ENCODE data around the gene IGFBP6.
"Not testable (repeated sequence)": the region's sequence is repeated elsewhere in the genome, so short reads cannot be mapped to it uniquely, and the experiment has no call there.

The IGFBP6 gene

GRCh38 chr12:53098354-53098981, 1.0 kb downstream of the IGFBP6 start:
- DNase-seq: no peak

- DNase-seq: peak; percentile 84
These were observed 1.8 kb downstream of the IGFBP6 start for GRCh38 chr12:53099071-53099882.

GRCh38 chr12:53100466-53101151, 3.1 kb downstream of the IGFBP6 start:
- no peak for DNase-seq

- DNase-seq: no peak
These were observed 3.8 kb downstream of the IGFBP6 start for GRCh38 chr12:53101266-53101665.

- no peak for DNase-seq
These were observed 4.7 kb downstream of the IGFBP6 start for GRCh38 chr12:53101931-53102781.

GRCh38 chr12:53102883-53103807, 5.7 kb downstream of the IGFBP6 start, which contains the start of gene SOAT2:
TSS of gene SOAT2 (plus strand) at chr12:53103486. CDS start at chr12:53103578, 92 bp downstream.
- DNase-seq: no peak

GRCh38 chr12:53103860-53104305, 6.4 kb downstream of the IGFBP6 start:
- peak; percentile 34 for DNase-seq

- DNase-seq: no peak
These were observed 7.8 kb downstream of the IGFBP6 start for GRCh38 chr12:53105256-53105655.

- DNase-seq: no peak
These were observed 8.4 kb downstream of the IGFBP6 start for GRCh38 chr12:53105712-53106439.

- no peak for DNase-seq
These were observed 9.7 kb downstream of the IGFBP6 start for GRCh38 chr12:53107122-53107521.

- not testable (repeated sequence) for DNase-seq
These were observed 15.0 kb downstream of the IGFBP6 start for GRCh38 chr12:53112431-53112830.

GRCh38 chr12:53113136-53113705, 15.8 kb downstream of the IGFBP6 start:
- no peak for DNase-seq

GRCh38 chr12:53113951-53114350, 16.5 kb downstream of the IGFBP6 start:
- DNase-seq: no peak

- DNase-seq: no peak
These were observed 17.8 kb downstream of the IGFBP6 start for GRCh38 chr12:53115112-53115890.

- DNase-seq: no peak
These were observed 18.6 kb downstream of the IGFBP6 start for GRCh38 chr12:53115891-53116648.

GRCh38 chr12:53118751-53119300, 21.4 kb downstream of the IGFBP6 start:
- no peak for DNase-seq

GRCh38 chr12:53120685-53121525, 23.4 kb downstream of the IGFBP6 start:
- DNase-seq: no peak

Data from OCI-M1 (cell line).